GM21360 (cell line): ENCODE results near the gene FBN1.

Source experiments
- ATAC-seq: cut with Tn5 transposase; IDR thresholded peaks from one replicate; pipeline ENCODE4 v1.9.1; 2021; ENCODE audit warnings: mild to moderate bottlenecking, moderate library complexity; ENCODE audit not compliant: unreplicated experiment

Gene FBN1

DNA sequence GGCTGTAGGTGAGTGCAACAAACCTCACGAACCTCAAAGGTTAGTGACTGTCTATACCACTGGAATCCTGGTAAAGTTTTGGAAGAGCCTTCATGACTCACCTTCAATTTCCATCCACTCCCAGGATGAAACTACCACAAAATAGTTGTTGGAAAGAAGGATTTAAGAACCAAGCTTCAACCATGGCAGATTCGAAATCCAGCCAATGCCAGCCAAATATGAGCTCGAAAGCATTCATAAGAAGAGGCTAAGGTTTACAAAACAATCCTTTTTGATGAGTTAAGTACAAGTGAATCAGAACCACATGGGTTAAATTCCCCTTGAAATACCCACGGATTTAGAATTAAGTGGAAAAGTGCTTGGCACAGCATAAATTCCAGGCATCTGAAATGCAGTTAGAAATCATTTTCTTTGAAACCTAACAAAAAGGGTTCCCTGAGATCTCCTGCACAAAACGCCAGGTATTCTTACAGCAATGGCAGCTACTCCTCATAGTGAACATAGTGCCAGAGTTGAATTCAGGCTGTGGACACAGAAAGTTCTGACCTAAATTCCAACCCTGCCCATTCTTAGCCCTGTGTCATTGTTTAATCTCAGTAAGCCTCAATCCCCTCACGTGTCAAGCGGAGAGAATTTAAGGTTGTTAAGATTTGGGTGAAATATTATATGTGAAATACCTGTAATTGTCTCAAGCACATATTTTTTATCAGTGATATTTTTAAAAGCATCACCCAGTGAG is 89.2 kb downstream of the FBN1 start:
- ATAC-seq, result no peak

DNA sequence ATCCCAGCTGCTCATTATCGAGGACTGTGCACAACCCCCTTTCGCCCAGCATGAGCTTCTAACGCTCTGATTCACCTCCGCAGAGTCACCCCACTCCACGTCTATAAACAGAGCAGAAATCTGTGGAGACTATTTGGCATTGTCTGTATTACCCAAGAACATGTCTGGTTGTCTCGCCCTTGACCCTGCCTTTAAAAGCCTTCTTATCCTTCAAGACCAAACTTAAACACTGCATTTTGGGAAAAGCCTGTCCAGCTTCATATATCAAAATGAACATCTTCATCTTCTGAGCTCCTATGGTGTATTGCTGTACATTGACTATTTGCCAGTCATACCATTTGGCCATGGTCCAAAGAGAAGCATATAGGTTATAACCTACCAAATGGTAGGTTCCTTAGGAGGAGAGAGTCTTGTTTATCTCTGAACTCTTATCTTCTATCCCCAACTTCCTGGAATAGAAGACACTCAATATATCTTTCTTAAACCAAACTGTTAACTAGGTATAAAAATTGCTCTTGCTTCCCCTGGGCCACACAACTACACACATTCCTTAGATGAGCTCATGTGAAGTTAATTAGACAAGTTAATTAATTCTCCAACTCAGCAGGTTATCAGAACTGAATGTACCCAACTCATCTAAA is 90.1 kb downstream of the FBN1 start:
- no peak for ATAC-seq

DNA sequence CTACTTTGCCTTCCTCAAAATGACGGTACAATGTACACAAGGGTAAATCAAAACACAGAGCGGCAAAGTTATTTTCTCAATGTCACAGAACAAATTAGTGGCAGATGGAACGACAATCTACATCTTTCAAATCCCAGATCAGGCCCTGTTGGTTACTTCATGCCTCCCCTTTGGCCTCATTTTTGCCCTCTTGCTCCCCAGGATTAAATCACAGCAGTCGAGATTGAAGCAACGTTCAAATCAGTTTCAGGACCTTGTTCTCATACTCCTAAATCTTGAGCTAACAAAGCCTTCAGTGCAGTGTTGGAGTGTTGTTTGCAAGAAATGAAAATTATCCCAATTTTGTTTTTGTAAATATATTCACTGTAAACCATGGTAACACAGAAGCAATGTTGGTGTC is 91.4 kb downstream of the FBN1 start:
- no peak for ATAC-seq

DNA sequence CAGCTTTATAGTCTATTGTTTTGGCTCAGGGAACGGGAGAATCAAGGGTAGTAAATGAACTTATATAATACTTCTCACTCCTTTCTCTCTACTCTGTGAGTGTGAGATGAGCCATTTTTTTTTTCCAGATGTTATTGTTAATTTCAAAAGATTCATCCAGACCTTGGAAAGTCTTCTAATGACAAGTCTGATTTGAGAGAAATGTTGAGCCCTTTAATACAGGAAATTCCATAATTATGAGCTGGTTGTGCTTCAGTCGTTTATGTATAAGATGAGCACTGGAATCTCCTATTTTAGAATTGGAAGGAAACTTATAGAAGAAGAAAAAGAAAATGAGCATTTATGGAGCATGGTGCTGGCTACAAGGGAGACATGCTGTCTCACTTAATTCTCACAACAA is 92.0 kb downstream of the FBN1 start:
- no peak for ATAC-seq

DNA sequence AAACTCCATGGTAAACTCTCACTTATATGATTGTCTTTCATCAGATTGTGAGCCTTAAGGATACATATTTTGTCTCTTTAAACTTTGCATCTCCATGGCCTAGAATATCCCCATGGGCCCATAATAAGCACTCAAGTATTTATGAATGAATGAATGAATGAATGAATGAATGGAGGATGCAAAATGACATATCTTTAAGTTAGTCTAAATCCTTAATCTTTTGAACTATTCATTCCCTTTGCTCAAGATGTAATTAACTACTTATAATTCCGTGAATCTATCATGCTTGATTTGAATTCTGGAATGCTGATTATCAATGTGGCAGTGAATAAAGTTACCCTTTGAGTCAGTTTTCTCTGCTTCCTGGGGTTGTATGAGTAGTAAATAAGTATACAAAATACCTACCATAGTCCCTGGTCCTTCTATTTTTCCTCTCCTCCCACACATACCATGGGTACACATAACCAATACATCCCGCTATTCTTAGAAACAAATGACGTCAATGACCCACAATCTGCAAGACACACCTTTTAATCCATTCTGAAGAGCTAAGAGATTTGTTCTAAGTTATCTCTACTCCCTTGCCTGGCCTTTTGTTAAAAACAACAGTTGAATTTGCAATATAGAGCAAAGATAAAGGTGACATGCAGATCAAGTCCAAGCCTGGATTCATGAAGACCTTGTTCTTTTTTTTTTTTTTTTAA is 94.5 kb downstream of the FBN1 start:
- ATAC-seq, result no peak

DNA sequence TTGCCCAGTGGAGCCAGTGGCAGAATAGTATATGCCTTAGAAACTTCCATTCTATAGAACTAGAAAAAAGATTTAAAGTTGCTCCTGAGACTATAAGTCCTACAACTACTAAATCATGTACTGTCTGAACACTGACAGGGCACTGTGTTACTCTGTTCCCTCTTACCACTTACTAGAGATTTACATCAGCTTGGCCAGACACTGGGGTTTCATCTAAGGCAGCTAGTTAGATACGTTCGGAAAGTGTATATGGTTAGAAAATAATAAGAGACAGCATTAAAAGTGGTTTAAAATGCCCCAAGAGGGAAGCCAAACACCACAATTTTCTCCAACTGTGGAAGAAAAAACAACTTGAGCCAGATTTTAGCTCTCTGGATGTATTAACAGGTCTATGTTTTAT is 97.1 kb downstream of the FBN1 start:
- no peak for ATAC-seq

DNA sequence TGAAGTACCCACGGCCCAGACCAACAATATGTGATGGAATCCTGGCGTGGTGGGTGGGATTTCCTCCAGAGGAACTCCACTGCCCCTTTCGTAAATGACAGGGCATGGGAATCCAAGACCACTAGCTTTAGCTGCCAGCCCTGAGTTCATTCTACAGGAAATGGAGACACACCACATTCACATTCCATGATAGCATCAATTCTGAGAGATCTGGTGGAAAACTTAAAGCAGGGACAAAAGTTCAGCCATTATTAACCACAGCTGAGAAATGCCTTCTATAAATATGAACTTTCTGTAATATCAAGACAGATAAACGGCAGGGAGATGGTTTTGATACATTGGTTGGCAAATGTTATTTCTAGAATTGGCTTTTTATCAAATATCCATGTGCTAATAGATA is 98.2 kb downstream of the FBN1 start:
- ATAC-seq, result no peak

DNA sequence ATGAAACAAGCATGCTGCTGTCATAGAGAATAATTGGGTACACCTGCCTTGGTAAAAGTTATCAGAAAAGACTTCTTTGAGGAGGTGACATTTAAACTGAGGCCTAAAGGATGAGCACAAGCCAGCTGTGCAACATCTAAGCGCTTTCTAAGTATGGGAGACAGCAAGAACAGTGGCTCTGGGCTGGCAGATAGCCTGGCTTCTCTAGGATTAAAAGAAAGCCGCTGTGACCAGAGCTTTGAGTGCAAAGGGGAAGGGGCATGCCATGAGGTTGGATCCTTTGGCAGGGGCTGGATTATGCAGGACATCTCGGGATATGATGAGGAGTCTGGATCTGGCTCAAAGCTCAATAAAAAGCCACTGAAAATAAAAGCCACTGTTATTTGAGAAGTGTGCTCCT is 99.2 kb downstream of the FBN1 start:
- no peak for ATAC-seq

DNA sequence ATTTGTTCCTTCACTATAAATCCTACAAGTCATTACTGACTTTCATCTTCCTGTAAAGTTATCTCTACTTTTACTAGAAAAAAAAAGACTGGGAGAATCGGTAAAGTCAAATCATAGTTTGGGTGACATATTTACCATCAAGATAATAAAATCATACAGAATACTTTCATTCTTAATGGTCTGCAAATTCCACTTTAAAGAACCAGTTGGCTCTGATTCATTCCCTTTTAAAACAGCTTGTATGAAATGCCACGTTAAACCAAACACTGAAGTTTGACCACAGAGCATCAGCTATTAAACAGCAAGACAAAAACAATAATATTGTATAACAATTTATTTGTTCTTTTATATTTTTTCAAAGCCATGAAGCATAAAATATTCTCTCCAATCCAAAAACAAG is 100.7 kb downstream of the FBN1 start:
- ATAC-seq, result no peak

DNA sequence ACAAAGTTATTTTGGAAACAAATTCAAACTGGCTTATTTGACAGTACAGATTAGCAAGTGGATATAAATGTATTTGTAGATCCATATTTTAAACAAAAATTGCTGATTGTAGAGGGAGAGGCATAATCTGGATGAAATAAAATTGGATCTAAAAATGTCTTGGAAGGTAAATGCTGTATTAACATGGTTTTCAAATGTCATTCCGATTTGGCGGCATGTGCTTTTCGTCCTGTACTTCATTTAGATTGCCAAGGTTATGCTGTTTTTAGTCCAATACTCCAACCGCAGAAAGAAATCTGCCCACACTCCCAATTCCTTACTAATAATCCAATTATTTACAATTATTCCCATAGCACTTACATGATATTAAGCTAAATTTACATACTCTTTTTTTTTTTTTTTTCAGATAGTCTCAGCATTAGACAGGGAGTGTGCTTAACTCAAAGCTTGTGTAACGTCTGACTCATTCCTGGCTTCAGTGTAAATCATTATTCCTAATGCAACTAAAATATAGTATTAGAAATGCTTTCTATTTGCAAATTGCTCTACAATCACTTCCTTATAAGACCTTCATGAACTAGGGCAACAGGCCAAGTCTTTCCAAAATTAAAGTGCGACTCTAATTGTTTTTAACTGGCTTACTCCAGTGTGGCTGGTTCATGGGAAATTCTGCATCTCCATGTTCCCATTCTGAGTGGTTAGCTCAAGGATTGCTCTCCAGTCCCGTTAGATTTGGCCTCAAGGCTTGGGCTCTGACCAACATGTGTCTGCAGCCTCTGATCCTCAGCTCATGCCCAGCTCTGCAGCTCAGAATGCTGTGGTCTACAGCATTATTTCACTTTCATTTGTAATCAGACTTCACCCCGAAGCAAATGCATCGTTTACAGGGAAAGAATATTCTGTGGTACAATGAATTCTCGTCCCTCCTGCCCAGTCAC is 103.9 kb downstream of the FBN1 start:
- peak; percentile 62 for ATAC-seq

DNA sequence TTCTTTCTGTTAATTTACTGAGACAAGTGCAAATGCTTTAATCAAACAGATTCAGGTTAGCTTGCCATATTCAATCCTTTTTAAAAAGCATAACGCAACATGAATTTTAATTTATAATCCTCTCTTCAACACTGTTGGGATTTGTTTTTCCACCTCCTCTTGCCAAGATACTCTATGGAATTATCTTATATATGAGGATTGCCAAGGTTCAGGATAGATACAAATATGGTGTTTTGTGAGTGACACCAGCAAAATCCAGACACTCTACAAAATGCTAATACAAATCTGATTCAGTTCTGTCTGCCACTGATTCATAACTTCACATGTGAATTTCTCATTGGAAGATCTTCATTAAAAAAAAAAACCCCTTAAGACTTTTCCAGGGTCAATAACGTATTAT is 104.8 kb downstream of the FBN1 start:
- ATAC-seq, result no peak

DNA sequence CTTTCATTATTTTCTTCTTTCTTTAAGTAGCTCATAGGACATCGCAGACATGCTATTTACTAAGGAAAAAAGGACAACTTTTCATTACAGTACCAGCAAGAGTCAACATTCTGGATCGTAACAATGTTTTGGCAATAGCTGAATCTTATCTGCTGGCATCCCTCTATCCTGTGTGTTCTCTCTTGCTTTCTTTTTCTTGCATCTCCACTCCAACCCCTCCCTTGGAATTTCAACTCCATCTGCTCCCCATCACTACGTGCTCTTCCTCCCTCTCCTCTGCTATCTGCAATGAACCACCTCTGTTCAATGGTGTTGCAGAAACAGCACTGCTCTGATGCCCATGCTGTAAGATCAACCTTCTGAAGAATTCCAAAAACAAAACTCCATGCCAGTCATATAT is 106.6 kb downstream of the FBN1 start:
- ATAC-seq, result no peak

DNA sequence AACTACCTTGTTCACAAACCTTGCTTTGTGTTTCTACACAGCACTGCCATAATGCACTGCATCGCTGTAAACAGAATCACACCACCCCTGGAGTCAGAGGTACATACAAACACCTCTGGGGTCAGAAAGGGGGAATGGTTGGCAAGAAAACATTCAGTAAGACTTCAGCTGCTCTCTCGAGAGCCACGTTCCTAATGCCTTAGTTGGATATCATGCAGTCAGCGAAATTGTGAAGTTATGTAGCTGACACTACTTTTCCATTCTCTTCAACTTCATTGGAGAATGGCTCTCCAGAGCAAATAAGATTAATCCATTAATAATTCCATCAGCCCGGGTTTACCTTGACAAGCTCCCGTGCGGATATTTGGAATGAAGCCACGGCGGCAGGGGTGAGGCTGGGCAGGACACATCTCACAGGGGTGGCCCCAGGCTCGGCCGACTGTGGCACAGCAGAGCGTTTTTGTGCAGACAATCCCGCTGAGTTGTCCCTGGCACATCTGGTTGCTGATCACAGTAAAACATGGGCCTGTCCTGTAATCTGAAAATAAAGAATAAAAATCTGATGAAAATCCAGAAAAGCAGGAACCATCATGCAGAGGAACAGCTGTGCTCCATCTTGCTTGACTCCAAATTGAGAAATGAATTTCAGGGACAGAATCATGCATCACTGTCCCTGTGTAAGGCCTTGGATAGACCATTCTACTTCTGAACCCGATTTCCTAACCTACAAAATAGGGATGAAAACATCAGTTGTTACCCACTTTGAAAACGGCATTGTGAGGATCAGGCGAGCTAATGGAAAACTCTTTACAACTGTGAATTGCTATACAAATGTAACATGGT is 108.0 kb downstream of the FBN1 start:
- no peak for ATAC-seq

DNA sequence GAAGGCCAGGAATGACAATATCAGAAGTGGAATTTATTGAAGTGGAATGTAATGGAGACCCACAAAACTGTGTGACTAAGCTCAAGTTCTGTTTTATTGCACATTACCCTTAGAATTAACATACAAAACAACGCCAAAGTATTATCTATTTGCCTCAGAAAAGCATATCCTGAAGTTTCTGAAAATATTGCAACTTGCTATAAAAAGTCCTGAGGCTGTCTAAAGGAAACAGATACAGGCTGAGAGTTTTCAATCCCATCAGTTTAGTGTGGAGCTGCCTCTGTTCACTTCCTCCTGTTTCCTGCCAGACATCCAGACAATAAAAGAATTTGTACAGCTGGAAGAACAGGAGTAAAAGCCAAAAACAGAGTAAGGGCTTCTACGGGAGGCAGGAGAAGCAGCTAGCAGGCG is 108.8 kb downstream of the FBN1 start:
- ATAC-seq, result no peak

DNA sequence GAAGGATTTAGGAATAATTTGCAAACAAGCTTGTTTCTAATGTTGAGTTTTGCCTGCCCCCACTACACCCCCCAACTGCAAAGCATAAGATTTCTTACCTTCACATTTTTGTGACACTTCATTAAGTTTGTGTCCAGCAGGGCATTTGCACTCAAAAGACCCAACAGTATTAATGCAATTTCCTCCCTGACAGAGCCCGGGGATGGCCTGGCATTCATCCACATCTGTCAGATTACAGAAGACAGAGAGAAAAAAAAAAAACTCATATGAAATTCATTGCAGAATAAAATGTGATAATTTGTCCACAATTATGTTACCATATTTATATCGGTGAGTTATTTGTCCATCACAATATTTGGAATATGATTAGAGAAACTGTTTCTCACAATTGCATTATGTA is 111.5 kb downstream of the FBN1 start:
- no peak for ATAC-seq

DNA sequence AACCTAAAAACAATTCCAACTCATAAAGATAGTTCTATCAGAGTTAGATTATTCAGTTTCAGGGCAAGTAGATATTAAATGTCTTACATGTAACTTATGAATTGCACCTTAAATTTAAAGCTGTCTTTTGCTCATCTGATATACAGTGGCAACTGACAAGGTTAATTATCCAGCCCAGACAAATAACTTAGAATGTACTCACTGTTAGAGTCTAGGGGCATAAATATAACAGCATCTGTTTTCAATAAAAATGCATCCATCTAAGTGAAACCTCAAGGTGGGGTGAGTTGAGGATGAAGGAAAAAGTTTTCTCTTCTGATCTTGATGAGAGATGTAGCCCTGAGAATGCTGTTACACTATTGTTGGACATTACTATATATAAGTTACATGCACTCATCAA is 112.6 kb downstream of the FBN1 start:
- no peak for ATAC-seq

DNA sequence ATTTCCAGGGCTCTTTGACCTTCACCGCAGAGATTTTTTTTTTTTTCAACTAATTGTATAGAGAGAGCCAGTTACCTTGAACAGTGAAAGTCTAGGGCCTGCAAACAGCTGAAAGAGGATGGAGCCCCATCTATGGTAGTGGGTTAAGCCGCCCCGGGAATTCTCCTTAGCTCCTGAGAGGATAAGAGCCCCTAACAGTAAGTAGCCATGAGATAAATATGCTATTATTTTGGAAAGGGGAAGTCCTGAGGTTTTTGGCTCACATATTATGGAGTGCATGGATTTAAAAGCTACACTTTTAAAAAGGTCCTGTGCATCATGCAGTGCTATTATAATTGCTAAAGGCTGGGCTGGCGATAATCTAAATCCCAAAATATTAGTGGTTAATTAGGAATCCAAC is 115.0 kb downstream of the FBN1 start:
- no peak for ATAC-seq

DNA sequence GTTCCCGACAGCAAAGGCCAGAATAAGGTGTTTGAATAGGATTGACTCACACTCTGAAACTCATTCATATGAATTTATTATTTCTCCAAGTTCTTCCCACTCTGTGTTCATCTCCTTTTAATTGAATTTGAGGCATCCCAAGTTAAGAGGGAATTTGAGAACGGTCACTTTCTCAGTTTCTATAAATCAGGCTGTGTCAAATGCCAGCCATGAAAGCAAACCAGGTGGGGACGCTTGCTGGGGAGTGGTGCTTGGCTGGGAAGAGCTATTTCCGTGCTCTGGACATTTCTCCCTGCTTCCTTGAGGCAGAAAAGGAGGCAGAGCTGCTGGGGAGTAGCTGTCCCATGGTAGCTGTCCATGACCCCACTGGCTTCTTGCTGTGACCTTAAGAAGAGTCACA is 116.6 kb downstream of the FBN1 start:
- no peak for ATAC-seq

DNA sequence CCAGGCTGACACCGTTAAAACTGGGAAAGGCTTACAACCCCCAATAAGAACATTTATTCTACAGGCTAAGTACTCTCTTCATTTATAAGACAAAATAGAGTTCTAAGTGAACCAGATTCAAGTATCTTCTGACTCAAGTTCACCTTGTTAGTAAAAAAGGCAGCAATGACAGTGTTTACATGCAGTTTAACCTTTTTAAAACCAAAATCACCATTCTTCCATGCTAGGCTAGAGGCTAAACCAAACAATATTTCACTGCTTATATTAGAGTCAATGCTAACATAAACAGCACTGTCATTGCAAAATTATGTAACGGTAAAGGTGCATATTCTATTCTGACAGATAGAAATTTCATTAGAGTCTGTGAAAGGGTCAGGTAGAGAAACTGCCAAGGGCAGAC is 118.0 kb downstream of the FBN1 start:
- no peak for ATAC-seq

DNA sequence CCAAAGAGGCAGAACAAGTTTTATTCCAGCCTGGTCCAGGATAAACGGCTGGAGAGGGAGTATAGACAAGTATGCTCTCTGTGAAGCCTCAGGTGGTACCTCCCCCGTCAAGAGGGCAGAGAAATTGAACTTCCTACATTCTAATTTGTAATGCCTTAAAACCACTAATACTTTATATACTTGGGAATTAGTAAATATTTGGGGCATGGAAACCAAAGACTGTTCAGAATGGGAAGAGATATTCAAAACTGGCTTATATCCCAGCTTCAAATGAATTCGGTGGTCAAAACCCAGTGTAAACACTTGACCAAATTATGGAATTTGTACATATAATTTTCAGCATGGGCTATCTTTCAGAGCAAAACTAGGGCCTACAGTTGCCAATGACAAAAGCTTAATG is 122.6 kb downstream of the FBN1 start:
- ATAC-seq, result no peak
